Measurements from ENCODE around the gene ARHGAP44. TPM values are rescaled to one million over a fixed set of nuclear protein-coding genes. Genes with fewer than 3 reads are reported as not detected.

Gene ARHGAP44
- total and polyA plus RNA-seq, 2 of the 13 experiments (the other 11 are each of a cell fraction or from before 2014, with no cell fraction given): 0.79 to 3.1 TPM

GRCh38 chr17:12909046-12909445 lies 119.7 kb downstream of the ARHGAP44 start (continued):
- TF ChIP-seq ZNF407 (CRISPR knock-in tag; IDR thresholded peaks at IDR 0.05; ENCODE audit: not compliant biosample characterization) (no peak), ZNF775 (CRISPR knock-in tag; IDR thresholded peaks at IDR 0.05; ENCODE audit: borderline replicate concordance) (no peak), ZNF607 (CRISPR knock-in tag; IDR thresholded peaks at IDR 0.05; ENCODE audit: borderline replicate concordance) (no peak), ZSCAN29 (CRISPR knock-in tag; conservative IDR thresholded peaks at IDR 0.05) (no peak), ZNF367 (CRISPR knock-in tag; IDR thresholded peaks at IDR 0.05; ENCODE audit: borderline replicate concordance) (no peak), TIGD3 (CRISPR knock-in tag; IDR thresholded peaks at IDR 0.05; ENCODE audit: borderline replicate concordance) (no peak), FOXM1 (CRISPR knock-in tag; IDR thresholded peaks at IDR 0.05) (no peak), HMGXB3 (CRISPR knock-in tag; IDR thresholded peaks at IDR 0.05; ENCODE audit: borderline replicate concordance) (no peak), NR0B2 (CRISPR knock-in tag; IDR thresholded peaks at IDR 0.05) (no peak), RXRA (CRISPR knock-in tag; IDR thresholded peaks at IDR 0.05) (no peak), CREM (IDR thresholded peaks at IDR 0.05) (no peak), CREM (CRISPR knock-in tag; IDR thresholded peaks at IDR 0.05) (no peak)

Data from HepG2 (cell line).